Adrenal gland (tissue), 12 donors: ENCODE measurements around the gene LRFN2. TPM values are rescaled to one million over a fixed set of nuclear protein-coding genes. Genes with fewer than 3 reads are reported as not detected.

Experiments used
- DNase-seq, 7 donors: peaks; one replicate each; pipeline ENCODE4 v3.0.0-alpha.2; 2019 to 2020
- H3K27ac ChIP-seq, 5 donors: fragments of 200-600 bp; sonication (generic) in 4 of 5; 1 replicate in 3 of 5; 2 replicates in 2 of 5; pipeline versions ENCODE4 v1.5.1 to v1.8.0; 2016 to 2020; ENCODE audit warnings: mild to moderate bottlenecking in 1 of 5
- H3K27me3 ChIP-seq: fragments of 200-600 bp; 2 replicates; pipeline ENCODE4 v1.8.0; 2021
- H3K36me3 ChIP-seq, 2 donors: fragments of 200-600 bp; replicated peaks in 1 of 2; 1 replicate in 1 of 2; 2 replicates in 1 of 2; pipeline versions ENCODE4 v1.5.1 to v1.8.0; 2018 to 2022
- H3K4me1 ChIP-seq, 2 donors: fragments of 200-600 bp; replicated peaks in 1 of 2; 1 replicate in 1 of 2; 2 replicates in 1 of 2; pipeline versions ENCODE4 v1.5.1 to v1.8.0; 2018 to 2021
- H3K4me3 ChIP-seq, 4 donors: fragments of 200-600 bp; sonication (generic) in 3 of 4; one replicate each; pipeline ENCODE4 v1.5.1; 2016 to 2018
- H3K9me3 ChIP-seq, 3 donors: fragments of 200-600 bp; sonication (generic) in 1 of 3; replicated peaks in 1 of 3; 1 replicate in 2 of 3; 2 replicates in 1 of 3; pipeline versions ENCODE4 v1.5.1 to v1.8.0; 2016 to 2021
- CTCF ChIP-seq, 6 experiments: fragments of 450-650 bp in 4 of 6; fragments of 200-600 bp in 2 of 6; sonication (generic) in 1 of 6; IDR thresholded peaks; 1 replicate in 5 of 6; 2 replicates in 1 of 6; pipeline versions ENCODE4 v1.5.1 to v1.8.0; 2016 to 2021; ENCODE audit warnings: antibody characterized with exemption in 6 of 6, mild to moderate bottlenecking in 2 of 6, moderate library complexity in 1 of 6
- POLR2A ChIP-seq, 2 donors: fragments of 450-650 bp; IDR thresholded peaks; one replicate each; pipeline ENCODE4 v1.6.1; 2017; ENCODE audit warnings: antibody characterized with exemption in 2 of 2, mild to moderate bottlenecking in 2 of 2, moderate library complexity in 1 of 2
- WGBS, 4 donors: extraction: QIAGEN DNeasy Blood & Tissue Kit in 2 of 4; methylation state at CpG; one replicate each; pipeline versions ENCODE4 v1.1.5 to v1.1.7; 2013 to 2017; 5-methylcytosine and 5-hydroxymethylcytosine counted together
- intact Hi-C, 2 donors: fragments of 100-400 bp; cut with DNase I; formaldehyde crosslinking; loops; one replicate each; pipeline versions ENCODE4 v1.14.1 to v1.15.0; 2022 to 2023
- polyA plus RNA-seq, 3 donors: library from polyadenylated mRNA; stranded (reverse); fragments of 200-250 nt in 2 of 3; fragments of 350-450 nt in 1 of 3; fragmentation: Illumina TruSeq in 1 of 3; extraction: RNeasy Lipid Tissue Mini Kit (QIAGEN cat#74804) in 1 of 3; gene quantifications; one replicate each; pipeline ENCODE4 v1.2.3, GENCODE V29; 2013 to 2014
- total RNA-seq, 9 donors: library from RNA; depleted of rRNA in 4 of 9; stranded (reverse); fragments of >200 nt in 4 of 9; fragments of 120-200 nt in 1 of 9; fragmentation: NEBNext Ultra II Directional in 1 of 9; extraction: Animal tissue kit (Norgen Biotek cat#: 25700) in 1 of 9; gene quantifications; one replicate each; pipeline versions ENCODE4 v1.1.0 to v1.2.4, GENCODE V29; 2013 to 2023
- donor health status: healthy with polysubstance abuse.
- donor health status: Bipolar disorder and iron deficiency.
- donor health status: DM: yes; HTN: yes; CAD: no.
- donor health status: DM: no; HTN: no; CAD: no.
- donor health status: DM: no; HTN: no; CAD: no.
- donor health status: DM: yes; HTN: yes; CAD: no.

Gene LRFN2
- total and polyA plus RNA-seq, 12 donors, result 0.03 to 0.74 (median 0.16) TPM; not detected in 3

- no peak overlapping the region for H3K27ac ChIP-seq
- no peaks in the 10 kb centered on the region for H3K36me3 ChIP-seq
- intact Hi-C loops, result no loop called here
- no peaks in the 10 kb centered on the region for H3K4me1 ChIP-seq
- no peaks in the 10 kb centered on the region for H3K27me3 ChIP-seq
- TF ChIP-seq CTCF (IDR thresholded peaks at IDR 0.05) (no peak), POLR2A (IDR thresholded peaks at IDR 0.05) (no peak)
- H3K4me3 ChIP-seq, result no peak overlapping the region
- no peak for DNase-seq
- no peaks in the 10 kb centered on the region for H3K9me3 ChIP-seq
Observed at GRCh38 chr6:40400738-40401137, 186.4 kb downstream of the LRFN2 start.

GRCh38 chr6:40399888-40400457 is 187.2 kb downstream of the LRFN2 start:
- Histone ChIP-seq H3K36me3 (no peaks in the 10 kb centered on the region), H3K4me1 (no peaks in the 10 kb centered on the region), H3K27me3 (no peaks in the 10 kb centered on the region), H3K4me3 (no peak overlapping the region), H3K27ac (no peak overlapping the region), H3K9me3 (no peaks in the 10 kb centered on the region)
- intact Hi-C loops, result no loop called here
- WGBS, 4 donors, result 80 to 86% (median 84%) methylated on average over 4 of the region's 4 CpGs
- TF ChIP-seq POLR2A (IDR thresholded peaks at IDR 0.05), result no peak
- no peak for TF ChIP-seq CTCF (IDR thresholded peaks at IDR 0.05)
- DNase-seq, result no peak

GRCh38 chr6:40398810-40399477 is 188.2 kb downstream of the LRFN2 start:
- Histone ChIP-seq H3K27ac (no peak overlapping the region), H3K27me3 (no peaks in the 10 kb centered on the region), H3K4me3 (no peak overlapping the region), H3K4me1 (no peaks in the 10 kb centered on the region), H3K36me3 (no peaks in the 10 kb centered on the region), H3K9me3 (no peaks in the 10 kb centered on the region)
- TF ChIP-seq CTCF (IDR thresholded peaks at IDR 0.05) (no peak), POLR2A (IDR thresholded peaks at IDR 0.05) (no peak)
- no peak for DNase-seq
- WGBS, 4 donors, result 73 to 91% (median 83%) methylated on average over 6 of the region's 6 CpGs
- intact Hi-C loops, result no loop called here

- H3K9me3 ChIP-seq, result no peaks in the 10 kb centered on the region
- no peaks in the 10 kb centered on the region for H3K36me3 ChIP-seq
- WGBS, 4 donors, result 79 to 90% (median 87%) methylated on average over 11 of the region's 11 CpGs
- no peak for DNase-seq
- no peaks in the 10 kb centered on the region for H3K27me3 ChIP-seq
- H3K4me3 ChIP-seq, result no peak overlapping the region
- no peak overlapping the region for H3K27ac ChIP-seq
- H3K4me1 ChIP-seq, result no peaks in the 10 kb centered on the region
- TF ChIP-seq CTCF (IDR thresholded peaks at IDR 0.05) (no peak), POLR2A (IDR thresholded peaks at IDR 0.05) (no peak)
- intact Hi-C loops, result no loop called here
Observed at GRCh38 chr6:40398034-40398691, 189.0 kb downstream of the LRFN2 start.
